ENCODE data around the gene TRPM2.
"Not testable (repeated sequence)": the region's sequence is repeated elsewhere in the genome, so short reads cannot be mapped to it uniquely, and the experiment has no call there.

Gene TRPM2

GRCh38 chr21:44463724-44464123, 110.3 kb downstream of the TRPM2 start:
- DNase-seq (ENCODE audit: low read depth) = no peak

- DNase-seq (ENCODE audit: low read depth) = no peak
Observed at GRCh38 chr21:44464351-44464750, 110.9 kb downstream of the TRPM2 start.

- no peak for DNase-seq (ENCODE audit: low read depth)
Observed at GRCh38 chr21:44466351-44466954, 113.0 kb downstream of the TRPM2 start.

GRCh38 chr21:44466996-44467858, 113.8 kb downstream of the TRPM2 start:
- no peak for DNase-seq (ENCODE audit: low read depth)

GRCh38 chr21:44467859-44468195, 114.4 kb downstream of the TRPM2 start:
- DNase-seq (ENCODE audit: low read depth) = no peak

- no peak for DNase-seq (ENCODE audit: low read depth)
Observed at GRCh38 chr21:44471341-44471740, 117.9 kb downstream of the TRPM2 start.

GRCh38 chr21:44471996-44472395, 118.6 kb downstream of the TRPM2 start:
- no peak for DNase-seq (ENCODE audit: low read depth)

- DNase-seq (ENCODE audit: low read depth) = no peak
Observed at GRCh38 chr21:44473915-44474555, 120.6 kb downstream of the TRPM2 start.

GRCh38 chr21:44475266-44475845, 121.9 kb downstream of the TRPM2 start:
- DNase-seq (ENCODE audit: low read depth) = no peak

- DNase-seq (ENCODE audit: low read depth) = no peak
Observed at GRCh38 chr21:44477131-44477530, 123.7 kb downstream of the TRPM2 start.

GRCh38 chr21:44477712-44478111, 124.3 kb downstream of the TRPM2 start:
- DNase-seq (ENCODE audit: low read depth) = no peak

GRCh38 chr21:44478124-44478800, 124.8 kb downstream of the TRPM2 start:
- DNase-seq (ENCODE audit: low read depth) = no peak

- DNase-seq (ENCODE audit: low read depth) = no peak
Observed at GRCh38 chr21:44478801-44479167, 125.4 kb downstream of the TRPM2 start.

GRCh38 chr21:44479556-44480199, 126.3 kb downstream of the TRPM2 start:
- not testable (repeated sequence) for DNase-seq (ENCODE audit: low read depth)

GRCh38 chr21:44480200-44481053, 127.0 kb downstream of the TRPM2 start:
- DNase-seq (ENCODE audit: low read depth) = no peak

GRCh38 chr21:44482581-44483287, 129.3 kb downstream of the TRPM2 start:
- DNase-seq (ENCODE audit: low read depth) = no peak

- no peak for DNase-seq (ENCODE audit: low read depth)
Observed at GRCh38 chr21:44483288-44484237, 130.1 kb downstream of the TRPM2 start.

GRCh38 chr21:44484498-44485253, 131.3 kb downstream of the TRPM2 start:
- DNase-seq (ENCODE audit: low read depth) = no peak
